Measurements from ENCODE around the gene WT1.

The WT1 gene

DNA sequence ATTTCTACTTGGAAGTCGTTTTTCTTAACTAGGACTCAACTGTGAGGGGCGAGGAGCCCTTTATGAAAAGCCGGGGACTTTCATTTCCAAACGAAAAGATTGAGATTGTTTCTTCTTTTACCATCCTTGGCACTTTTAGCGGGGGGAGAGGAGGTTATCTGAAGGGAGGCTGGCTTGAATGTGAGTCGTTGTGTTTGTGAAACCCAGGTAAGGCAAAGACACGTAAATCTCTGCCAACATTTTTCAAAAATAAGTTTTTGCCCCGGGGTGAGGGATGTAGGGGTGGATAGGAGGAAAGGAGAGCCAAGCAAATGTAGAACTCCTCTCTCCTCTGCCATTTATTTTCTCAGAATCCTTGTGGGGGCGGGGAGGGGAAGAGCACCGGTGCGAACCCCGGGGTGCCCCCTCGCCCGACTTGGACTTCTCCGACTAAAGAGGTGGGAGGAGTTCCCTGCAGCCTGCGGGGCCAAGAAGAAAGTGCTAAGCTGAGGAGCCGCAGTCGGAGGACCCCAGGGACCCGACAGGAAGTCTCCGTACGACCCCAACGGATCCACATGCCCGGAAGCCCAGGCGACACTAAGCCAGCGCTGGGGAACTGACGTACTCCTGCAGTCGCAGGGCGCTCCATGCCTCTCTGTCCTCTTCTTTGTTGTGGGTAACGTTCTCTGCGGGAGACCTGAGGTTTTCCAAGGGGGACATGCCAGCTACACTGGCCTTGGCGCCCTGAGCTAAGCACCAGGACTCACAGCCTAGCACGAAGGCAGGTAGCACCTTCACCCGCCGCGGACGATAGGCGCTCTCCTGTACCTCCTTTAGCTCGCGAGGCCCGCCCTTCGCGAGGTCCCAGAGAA lies 2.4 kb upstream of the WT1 start:
- DNase-seq, result no peak

DNA sequence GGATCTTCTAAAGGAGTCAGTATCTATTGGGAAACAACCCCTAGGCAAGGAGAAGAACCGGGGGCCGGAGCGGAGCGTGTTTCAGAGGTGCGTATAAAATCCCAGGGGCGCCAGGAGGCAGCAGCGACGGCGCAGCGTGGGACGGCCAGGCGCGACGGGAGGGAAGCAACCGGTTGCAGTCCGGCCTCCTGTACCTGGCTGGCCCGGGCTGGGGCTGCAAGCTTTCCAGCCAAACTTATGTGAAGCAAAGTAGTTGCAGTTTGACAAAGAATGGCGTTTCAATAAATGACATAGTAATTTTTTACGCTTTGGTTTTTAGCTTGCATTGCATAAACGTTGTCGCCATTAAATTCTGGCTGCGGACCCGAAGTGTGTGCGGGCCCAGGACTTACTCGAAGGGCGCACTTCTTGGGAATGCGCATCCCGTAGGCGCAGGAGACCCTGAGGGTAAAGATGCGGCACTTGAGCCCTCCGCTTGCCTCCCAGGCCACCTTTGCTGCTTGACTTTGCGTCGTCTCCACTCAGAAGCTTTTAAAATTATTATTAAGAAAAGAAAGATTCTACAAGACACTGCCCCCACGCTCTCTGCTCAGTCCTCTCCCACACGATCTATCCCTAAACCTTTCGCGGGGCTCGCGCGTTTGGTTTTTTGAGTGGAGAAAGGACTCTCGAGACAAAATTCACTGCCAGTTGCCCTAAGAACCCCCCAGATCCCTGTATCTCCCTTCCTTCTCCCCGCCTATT lies 1.6 kb upstream of the WT1 start:
- DNase-seq, result no peak

DNA sequence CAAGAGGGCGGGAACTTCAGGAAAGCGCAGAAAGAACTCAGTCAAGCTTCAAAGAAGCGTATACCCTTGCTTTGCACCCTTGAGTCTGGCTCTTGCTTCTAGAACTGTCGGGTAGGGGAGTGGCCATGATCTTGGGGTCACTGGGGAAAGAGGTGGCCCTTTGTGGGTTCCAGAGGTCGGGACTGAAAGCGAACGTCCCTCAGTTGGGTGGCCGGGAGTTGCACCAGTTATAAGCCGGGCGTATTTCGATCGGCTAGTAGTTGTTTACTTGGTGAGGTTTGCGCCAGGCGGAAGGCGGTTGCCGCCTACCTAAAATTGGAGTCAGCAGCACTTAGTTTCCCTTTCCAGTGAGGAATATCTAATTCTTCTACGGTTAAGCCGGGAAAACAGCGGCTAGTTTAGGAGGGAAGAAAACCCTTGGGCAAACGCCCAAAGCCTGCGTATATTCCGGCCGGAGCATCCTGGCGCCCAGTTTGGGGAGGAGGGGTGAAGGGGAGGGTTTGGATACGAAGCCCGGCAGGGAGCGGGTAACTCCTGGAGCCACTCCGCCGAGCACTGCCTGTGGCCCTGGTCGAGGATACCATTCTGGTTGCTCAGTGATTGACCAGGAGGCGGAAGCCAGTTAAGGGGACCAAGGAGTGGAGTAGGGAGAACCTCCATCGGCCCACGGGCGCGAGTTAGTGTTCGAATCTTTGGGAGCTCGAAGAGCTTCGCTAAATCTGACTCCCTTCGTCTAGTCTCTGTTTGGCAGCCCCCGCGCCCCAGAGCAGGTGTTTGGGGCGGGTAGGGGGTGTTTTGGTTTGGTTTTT lies 807 bp upstream of the WT1 start:
- DNase-seq, result no peak

DNA sequence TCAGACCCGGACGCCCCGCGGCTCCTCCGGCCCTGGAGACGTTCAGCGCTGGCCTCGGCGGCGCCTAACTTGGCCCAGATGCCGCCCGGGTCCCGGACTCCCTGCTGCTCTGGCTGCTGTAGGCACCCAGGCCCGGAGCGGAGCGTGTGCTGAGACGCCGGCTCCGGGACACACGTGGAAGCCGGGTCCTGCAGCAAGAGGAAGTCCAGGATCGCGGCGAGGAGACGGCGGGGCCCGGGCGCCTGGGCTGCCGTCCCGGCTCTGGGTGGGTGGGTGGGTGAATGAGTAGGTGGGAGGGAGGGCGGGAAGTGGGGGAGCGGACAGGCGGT lies 223 bp downstream of the WT1 start:
- DNase-seq, result no peak

DNA sequence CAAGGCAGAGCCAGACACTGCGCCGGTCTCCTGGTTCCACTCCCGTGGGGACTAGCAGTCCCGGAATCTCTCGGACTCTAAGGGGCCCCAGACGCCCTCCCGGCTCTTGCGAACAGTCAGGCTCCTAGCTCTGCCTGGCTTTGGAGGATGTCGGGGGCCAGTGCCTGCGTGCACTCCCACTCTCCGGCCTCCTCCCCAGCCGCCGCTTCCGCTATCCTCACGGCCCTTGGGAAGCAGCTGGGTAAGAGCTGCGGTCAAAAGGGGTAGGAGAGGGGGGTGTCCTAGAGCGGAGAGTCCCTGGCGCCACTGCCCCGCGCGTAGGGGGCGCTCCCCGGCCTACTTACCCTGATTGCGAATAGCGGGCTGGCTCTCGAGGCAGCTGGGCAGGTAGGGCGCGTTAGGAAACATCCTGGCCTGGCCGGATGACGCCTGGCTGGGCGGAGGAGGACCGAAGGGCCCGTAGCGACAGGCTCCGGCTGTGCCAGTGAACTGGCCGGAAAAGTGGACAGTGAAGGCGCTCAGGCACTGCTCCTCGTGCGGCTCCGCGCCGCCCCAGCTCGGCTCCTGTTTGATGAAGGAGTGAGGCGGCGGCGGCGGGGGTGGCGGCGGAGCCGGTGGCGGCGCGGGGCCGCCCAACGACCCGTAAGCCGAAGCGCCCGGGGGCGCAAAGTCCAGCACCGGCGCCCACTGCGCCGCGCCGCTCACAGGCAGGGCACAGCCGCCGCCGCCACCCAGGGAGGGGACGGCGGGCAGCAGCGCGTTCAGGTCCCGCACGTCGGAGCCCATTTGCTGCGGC lies 785 bp downstream of the WT1 start:
- no peak for DNase-seq

DNA sequence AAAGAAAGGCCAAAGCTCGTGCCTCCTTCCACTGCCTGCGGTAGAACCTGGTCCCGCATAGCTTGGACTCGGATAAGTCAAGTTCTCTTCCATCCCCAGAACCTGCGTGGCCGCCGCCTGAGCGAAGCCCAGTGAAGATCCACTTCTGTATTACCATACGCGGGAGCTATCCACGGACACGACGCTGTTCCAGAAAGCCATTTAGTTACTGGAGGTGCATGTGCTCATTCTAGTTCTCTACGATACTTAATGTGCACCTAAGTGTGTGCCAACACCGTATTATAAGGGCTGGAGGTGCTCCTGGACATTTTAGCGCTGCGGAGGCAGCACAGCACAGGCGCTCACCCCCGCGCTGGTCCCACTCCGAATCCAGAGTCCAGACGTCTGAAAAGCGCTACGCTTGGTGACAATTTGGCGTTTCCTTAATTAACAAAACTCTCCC lies 1.4 kb downstream of the WT1 start:
- DNase-seq, result no peak

DNA sequence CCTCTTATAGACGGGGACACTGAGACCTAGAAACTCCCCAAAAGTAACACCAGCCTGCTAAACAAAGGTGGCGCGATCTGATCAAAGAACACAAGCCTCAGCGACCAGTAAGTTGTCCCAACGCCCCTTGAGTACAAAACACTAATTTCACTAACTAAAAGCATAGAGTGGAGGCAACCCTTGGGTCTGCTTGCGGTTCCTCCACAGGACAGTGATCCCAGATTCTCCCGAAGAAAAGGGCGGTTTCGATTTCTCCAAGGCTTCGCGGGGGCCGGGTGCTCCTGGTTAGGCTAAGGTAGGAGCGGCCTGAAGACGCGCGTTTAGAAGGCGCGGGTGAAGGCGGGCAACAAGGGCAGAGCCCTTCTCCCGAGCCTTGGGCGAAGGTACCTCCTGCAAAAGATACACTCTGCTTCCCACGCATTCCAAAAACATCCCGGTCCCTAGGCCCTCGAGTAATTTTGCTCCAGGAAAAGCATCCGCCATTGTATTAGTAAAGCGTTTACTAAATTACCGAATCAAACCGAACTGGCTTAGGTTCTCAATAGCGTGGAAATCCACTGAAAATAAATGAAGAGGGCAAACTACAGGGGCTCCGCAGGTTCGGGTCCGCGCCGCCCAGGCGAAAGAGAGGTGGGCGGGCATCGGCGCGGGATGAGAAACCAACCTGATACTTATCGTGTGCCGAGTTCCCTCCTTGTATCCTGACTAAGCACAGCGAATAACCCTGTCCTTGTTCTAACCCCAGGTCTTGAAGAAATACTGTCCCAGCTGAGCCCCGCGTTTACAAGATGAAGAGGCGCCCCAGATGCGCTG lies 2.0 kb downstream of the WT1 start:
- no peak for DNase-seq

DNA sequence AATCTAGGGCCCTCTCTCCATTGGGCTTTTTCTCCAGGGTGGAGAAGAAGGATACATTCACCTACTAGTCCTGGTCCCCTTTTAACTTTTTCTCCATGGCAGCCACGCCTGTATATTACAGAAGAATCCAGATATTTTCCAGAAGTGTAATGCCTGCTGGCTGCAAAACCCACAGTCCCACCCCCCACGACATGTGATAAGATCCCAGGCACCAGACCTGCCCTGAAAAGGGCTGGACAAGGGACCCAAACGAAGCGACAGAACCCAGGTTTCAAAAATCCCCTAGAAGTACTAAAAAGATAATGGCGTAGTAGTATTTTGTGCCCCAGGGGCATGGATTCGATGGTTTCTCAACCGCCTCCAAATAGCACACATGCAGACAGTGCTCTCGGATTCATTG lies 2.8 kb downstream of the WT1 start:
- no peak for DNase-seq

DNA sequence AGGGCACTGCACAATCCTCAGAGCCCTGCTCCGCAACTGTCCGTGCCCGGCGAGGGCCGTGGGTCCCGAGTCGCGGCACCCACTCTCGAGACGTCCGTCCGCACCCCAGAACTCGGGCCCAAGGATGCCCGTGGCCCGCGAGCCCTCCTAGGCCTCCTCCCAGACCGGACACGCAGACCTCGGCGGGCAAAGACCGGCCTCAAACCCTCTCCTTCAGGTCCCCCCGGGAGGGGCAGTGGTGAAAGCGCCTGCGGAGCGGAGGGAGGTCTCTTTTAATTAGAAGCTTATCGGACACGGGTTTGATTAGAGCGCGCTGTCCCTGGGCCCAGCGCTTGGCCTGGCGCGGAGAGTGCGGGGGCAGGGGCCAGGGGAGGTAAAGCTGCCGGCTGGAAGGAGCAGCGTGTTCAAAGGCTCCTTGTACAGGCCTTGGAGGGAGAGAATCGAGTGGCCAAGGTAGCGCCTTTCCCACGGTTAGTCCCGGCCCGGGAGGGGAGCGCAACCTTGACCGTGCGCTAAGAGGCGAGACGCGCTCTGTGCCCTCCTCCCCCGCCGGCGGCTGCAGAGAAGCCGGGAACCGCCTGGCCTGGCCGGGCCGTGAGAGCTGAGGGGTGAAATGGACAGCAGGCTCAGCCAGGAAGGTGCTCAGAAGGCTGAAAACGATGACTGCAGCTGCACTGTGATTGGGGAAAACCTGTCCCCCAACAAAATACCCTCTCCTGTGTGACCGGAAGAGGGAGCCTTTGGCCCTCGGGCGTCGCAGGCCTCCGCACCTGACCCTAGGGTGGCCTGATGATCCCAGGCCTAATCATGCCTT lies 4.6 kb downstream of the WT1 start:
- DNase-seq, result no peak

DNA sequence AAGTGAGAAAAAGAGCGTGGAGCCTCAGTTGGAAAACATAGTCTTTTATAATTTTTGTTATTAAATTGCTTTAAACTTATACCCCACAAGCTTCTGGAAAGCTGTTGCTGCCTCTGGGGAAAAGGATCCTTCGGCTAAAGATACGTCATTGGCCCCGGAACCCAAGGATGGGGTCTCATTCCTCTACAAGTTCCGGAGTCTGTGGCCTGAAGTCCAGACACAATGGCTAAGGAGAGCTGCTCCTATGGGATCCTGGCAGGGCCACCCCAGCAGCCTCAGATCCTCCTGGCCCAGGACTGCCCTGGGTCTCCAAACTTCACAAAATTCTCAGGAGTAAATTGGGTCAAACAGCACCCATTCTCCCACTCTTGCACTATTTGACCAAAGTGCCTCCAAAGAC lies 5.9 kb downstream of the WT1 start:
- no peak for DNase-seq

DNA sequence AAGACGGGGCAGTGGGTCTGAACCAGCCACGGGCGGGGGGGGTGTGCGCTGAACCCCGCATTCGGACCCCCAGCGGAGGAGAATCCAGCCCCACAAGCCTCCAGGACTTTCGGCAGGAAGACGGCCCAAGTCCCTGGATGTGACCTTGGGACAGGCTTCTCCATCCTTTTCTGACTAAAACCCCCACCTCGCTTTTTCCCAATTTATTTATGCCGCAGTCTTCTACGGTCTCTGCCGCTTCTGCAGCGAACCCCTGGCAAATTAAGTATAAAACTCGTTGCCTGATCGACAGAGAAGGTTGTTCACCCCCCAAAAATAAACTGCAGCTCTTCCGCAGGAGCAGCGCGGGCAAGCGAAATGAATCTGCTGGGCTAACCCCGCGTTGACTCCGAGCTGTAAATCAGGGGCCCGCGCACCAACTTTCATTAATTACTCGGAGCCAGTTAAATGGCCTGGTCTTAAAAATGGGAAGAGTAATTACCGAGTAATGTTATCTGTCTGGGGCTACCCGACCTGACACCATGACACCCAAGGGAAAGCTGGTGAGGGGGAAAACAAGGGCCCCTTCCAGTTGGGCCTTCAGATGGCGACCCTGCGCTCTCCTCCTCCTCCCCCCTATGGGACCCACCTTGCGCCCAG lies 6.6 kb downstream of the WT1 start:
- DNase-seq, result no peak

DNA sequence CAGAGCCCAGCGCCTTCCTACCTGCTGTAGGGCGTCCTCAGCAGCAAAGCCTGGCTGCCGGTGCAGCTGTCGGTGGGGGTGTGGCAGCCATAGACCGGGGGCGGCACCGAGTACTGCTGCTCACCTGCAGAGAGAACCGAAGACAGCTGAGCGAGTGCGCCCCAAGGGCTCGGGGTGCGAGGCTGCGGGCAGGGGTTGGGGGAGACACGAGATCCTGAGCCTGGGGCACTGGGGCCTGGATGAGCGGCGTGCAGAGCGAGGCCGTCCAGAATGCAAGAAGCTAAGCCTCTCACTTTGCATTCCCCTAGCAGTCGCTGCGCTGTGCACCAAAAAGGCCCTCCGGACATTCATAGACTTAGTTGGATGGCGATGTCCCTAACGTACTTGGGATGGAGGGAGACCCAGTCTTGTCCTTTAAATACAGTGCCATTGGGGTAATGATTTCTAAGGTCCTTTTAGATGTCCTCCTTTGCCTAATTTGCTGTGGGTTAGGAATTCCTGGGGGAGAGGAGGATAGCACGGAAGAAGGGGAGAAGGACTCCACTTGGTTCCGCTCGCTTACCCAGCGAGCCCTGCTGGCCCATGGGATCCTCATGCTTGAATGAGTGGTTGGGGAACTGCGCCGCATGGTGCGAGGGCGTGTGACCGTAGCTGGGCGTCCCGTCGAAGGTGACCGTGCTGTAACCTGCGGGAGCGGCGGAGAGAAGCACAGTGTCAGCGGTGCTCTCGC lies 7.2 kb downstream of the WT1 start:
- no peak for DNase-seq

DNA sequence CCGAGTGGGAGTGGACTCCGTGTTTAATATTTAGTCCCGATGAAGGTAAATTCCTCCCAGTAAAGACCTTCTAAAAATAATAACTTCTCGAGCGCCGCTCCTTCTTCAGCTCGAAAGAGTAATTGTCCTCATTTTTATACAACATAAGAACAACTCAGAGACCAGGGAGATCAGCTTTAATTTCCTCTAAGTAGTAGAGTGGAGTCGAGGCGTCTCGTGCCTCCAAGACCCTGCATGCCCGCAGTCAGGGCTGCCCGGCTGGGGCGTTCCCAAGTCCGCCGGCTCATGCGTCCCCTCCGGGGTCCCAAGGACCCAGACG lies 7.8 kb downstream of the WT1 start:
- no peak for DNase-seq

DNA sequence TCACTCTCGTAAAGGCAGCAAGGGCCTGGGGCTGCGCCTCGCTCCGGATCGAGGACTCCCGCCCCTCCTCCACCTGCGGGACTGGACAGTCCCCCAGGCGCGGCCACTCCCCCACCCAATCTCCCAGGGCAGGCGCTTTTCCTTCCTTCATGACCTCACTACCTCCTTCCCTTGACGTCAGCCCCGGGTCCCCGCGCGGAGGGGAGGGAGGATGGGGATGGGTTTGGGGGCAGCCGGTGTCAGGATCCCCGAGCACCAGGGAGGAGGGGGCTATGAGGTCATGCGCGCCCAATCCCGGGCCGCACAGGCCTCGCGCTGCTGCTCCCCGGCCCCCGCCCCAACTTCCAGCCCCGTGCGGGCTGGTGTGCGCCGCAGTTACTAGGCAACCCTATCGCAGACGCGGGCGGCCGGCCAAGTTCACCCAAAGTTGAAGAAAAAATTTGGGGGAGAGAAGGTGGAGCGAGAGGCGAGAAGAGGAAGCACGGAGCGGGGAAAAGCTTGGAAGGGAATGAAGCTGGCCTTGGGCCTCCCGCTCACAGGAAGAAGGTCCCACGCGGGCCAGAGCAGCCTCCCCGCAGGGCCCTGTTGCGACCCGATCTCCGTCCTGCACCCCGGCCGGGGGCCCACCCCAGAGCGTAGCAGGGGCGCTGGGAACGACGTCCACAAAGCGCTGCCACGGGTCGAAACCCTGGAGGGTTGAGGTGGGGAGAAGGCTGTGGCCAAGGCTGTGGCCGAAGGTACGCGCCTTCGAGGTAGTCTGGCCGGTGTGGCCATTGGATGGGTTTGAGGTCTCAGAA lies 8.3 kb downstream of the WT1 start:
- DNase-seq, result no peak

DNA sequence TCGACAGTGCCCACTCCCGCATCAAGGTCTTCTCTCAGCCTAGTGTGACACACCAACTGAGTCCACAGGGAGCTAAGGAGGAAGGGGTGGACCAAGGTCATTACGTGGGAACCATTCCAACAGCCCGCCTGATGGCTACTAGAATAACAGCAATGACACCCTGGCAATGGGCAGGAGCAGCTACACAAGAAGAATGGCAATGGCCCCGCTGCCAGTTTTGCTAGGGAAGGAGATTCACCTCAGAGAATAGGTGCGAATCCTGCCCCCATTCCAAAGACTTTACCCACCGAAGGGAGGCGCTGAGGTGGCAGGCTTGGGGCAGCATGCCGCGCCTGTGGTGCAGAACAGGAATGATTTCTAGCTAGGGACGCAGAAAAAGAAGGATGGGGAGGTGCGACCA lies 9.1 kb downstream of the WT1 start:
- no peak for DNase-seq

DNA sequence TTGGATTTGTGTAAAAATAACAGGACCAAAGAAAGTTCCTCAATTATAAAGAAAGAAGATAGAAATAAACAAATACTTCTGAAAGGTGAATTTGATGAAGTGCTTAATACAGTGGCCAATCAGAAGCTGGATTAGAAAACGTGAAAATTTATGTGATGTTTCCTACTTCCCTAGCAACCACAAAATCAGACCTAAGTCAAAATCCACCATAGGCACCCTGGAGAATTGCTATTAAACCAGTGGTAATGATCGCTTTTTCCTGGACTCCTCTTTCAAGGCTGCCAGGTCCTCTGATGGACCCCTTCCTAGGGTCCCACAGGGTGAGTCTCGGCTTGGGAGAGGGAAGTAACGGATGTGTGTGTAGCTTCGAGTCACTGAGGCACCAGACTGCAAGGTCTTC lies 9.6 kb downstream of the WT1 start:
- no peak for DNase-seq

DNA sequence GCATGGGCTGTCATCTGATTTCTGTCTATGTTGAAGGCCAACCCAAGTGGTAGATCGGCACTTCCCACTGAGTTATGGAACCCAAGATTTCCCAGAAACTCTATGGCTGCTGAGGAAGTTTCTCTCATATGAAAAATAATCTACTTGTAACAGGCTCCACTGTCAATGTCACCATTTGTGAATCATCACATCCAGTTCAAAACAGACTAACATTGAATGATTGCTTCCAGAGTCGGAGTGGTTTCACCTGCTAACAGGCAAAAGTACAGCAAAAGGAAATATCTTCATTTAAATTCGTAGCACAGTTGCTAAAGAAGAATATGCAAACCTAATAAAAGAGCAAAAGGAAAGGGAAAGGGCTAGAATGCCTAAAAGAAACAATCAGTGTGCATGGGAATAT lies 12.8 kb downstream of the WT1 start:
- DNase-seq, result no peak

DNA sequence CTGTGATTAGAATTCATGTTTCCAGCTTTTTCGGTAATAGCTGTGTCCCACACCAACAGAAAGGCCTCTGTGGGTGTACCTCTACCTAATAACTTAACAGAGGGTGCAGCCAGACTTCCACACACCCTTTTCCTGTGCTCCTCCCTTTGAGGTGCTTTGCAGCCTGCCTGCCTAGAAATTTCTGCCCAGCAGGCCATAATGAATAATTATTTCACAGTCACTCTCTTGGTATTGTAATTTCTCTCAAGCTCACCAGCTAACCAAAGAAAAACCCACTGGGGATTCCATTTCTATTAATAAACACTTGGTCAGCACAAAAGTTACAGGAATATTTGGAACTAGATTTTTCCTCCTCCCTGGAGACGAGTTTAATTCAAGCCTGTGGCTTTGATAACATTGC lies 13.3 kb downstream of the WT1 start:
- DNase-seq, result no peak

Data from activated CD8-positive, alpha-beta memory T cell treated with anti-CD3 and anti-CD28 coated beads for 24 hours (primary cell).